ENCODE data around the gene SMCO4.
A peak's percentile ranks its signal among the peaks of the same experiment; 100 is the strongest.
"Not testable (repeated sequence)": the region's sequence is repeated elsewhere in the genome, so short reads cannot be mapped to it uniquely, and the experiment has no call there.

The SMCO4 gene

GRCh38 chr11:93559681-93560080 is 16.5 kb upstream of the SMCO4 start:
- DNase-seq: no peak

DNA sequence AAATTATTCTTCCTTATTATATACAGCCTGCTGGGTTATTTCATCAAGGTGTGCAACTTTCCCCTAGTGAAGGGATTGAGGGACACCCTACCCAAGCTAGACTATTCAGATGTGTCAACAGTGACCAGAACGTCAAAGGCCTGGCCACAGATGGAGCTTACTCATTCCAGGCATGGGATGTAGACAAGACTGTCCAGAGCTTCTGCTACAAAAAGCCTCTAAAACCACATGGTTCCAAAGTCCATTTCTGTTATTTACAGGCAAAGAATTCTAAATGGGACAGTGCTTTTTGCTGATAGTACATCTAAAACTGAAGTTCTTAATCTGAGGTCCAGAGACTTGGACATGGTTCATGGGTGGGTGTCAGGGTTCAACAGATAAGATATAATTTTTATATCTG is 9.7 kb upstream of the SMCO4 start:
- no peak for DNase-seq

- DNase-seq: no peak
These were observed 6.8 kb upstream of the SMCO4 start for GRCh38 chr11:93549976-93550375.

- no peak for DNase-seq
These were observed 5.6 kb upstream of the SMCO4 start for GRCh38 chr11:93548679-93549319.

GRCh38 chr11:93547773-93548172 is 4.6 kb upstream of the SMCO4 start:
- DNase-seq: no peak

DNA sequence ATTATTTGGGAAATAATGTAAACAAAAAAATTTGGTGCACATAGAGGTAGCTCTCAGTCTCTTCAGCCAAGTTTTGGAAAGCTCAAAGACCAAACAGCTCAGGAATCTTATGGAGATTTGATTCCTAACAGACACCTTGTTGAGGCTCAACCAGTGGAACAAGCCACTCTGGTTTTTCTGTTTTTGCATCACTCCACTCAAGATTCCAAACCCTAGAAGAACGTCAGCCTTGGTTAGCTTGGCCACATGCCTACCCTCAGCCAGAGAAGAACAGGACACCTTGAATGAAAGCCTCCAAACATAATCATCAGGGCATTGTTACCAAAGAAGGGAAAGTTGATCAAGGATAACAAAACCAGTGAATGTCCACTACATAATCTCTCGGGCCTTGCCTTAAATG is 3.8 kb upstream of the SMCO4 start:
- no peak for DNase-seq

DNA sequence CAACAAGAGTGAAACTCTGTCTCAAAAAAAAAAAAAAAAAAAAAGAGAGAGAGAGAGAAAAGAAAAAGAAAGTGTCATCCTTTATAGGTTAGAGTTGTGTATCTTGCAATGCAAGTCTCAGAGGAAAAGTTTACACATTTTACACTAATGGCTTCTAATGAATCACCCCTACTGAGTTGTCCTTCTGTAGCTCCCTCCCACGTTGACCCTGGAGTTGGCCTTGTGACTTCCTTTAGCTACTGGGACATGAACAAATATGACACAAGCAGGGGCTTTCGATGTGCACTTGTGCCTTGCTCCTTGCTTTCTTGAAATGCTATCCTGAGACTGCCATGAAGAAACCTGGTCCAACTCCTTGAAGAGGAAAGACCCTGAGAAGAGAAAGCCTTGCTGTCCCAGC is 2.4 kb upstream of the SMCO4 start:
- DNase-seq: no peak

DNA sequence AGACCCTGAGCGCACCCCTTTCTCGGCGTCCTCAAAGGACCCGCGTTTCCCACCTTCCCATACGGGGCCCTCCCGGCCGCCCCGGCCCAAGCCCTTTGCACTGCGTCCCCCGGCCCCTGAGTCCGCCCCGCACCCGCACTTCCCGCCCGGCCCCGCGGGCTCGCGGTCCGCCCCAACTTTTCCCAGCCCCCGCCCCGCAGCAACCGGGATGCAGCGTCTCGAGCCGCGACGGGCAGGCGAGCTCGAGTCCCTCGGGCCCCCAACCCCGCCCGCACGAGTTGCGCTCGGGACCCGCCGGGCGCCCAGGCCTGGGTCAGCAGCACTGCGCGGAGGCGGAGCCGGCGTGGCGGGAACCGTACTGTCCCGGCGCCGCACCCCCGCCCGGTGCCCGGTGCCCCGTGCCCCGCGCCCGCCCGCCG is 371 bp downstream of the SMCO4 start:
- no peak for DNase-seq

GRCh38 chr11:93541884-93542810 is 1.0 kb downstream of the SMCO4 start:
- DNase-seq: peak; percentile 16

DNA sequence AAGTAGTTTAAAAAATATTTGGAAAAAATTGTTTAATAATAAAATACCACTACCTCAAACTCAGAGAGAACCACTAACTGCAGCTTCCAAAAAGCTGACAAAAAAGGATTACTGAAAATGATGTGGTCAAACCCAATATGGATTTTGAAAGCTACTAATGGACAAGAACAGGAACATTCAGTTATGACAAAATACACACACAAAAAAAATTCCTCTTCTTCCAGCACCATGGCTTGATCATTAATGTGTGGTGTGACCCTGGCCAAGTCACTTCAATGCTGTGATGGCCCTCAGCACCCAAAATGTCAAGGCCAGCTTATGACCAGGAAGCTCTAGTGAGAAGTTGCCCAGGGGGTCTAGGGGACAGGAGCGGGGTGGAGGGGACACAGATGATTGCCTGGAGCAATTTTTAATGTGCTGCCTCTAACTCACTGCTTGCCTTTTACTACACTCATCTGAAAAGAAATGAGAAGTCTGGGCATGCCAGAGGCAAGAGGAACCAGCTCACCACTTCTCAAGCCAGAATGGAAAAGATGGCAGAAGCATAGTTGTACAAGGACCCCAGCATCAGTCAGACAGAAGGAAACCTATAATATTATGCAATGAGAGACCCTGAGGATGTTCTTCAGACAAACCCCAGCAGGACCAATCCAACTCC is 2.2 kb downstream of the SMCO4 start:
- DNase-seq: no peak

DNA sequence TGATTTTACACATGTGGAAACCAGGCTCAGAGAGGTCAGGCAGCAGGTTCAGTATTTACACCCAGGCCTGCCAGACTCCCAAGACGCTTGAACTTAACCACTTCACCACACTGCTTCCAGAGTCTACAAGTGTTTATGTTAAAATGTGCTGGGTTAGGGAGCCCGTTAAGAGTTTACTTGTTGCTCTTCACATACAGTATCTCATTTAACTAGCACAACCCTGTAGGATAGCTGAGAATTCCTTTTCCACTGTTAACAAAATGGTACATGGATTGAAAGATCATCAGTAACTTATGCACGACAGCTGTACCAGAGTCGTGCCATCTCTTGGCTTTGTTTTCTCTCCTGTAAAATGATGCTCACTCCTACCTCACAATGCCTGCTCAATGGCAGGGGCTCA is 2.9 kb downstream of the SMCO4 start:
- DNase-seq: no peak

GRCh38 chr11:93537767-93538261 is 5.4 kb downstream of the SMCO4 start:
- DNase-seq: no peak

GRCh38 chr11:93537049-93537448 is 6.1 kb downstream of the SMCO4 start:
- no peak for DNase-seq

DNA sequence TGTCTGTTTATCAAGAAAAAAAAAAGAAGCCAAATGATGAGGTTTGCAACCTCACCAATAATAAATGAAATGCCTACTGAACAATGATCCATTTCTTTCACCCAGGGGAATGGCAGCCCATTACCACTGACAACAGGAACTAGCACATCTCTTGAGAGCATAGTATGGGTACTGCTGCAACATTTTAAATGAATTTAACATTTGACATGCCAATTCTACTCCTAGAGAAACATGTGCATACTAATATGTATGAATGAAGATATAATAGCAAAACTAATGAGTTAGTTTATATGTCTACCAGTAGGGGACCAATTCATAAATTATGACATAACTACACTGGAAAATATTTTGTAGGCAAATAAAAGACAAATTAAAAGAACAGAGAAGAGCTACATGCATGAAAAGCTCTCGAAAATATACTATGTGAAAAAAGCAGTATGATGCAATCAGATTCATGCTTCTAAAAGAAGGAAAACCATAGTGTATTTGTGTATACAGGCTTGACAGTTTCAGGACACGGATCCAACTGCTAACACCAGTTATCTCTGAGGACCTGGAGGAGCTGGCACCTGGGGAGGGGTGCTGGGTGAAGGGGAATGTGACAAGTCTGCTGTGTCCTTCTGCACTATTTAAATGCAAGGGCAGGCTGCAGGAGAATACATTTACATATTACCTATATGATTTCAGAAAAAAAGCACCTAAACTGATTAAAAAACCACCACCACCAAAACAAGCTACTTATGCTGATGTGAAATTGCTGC is 6.9 kb downstream of the SMCO4 start:
- no peak for DNase-seq

GRCh38 chr11:93535578-93535977 is 7.6 kb downstream of the SMCO4 start:
- DNase-seq: not testable (repeated sequence)

- no peak for DNase-seq
These were observed 10.4 kb downstream of the SMCO4 start for GRCh38 chr11:93532806-93533205.

DNA sequence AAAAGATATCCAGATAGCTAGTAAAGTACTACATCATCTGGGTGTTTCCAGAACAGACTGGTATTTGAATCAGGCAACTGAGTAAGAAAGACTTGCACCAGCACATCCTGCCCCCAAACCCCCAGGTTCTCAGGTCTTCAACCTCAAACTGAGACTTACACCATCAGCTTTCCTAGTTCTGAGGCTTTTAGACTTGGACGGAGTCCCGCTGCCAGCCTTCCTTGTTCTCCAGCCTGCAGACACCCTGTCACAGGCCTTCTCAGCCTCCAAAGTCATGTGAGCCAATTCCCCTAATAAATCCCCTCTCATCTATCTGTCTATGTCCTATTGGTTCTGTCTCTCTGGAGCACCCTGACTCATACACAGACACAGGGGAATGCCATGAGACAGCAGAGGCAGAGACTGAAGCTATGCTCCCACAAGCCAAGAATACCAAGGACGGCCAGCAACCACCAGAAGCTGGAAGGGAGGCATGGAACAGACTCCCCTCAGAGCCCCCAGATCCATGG is 10.9 kb downstream of the SMCO4 start:
- DNase-seq: no peak

DNA sequence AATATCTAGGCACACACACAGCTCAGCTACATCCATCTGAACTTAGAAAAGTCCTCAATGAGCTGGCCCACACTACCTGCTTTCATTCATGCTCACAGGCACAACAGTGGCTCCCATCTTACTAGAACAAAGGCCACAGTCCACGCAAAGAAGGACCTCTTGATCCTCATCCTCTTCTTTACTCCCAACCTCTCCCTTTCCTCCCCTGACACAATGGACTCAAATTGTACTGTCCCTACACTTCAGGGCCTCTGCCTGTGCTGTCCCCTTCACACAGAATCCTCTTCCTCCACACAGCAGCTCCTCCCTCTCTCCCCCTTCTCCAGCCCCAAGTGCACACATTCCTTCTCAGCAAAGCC is 12.7 kb downstream of the SMCO4 start:
- no peak for DNase-seq

GRCh38 chr11:93529707-93530467 is 13.3 kb downstream of the SMCO4 start:
- no peak for DNase-seq

- no peak for DNase-seq
These were observed 14.2 kb downstream of the SMCO4 start for GRCh38 chr11:93528757-93529645.

GRCh38 chr11:93528252-93528651 is 14.9 kb downstream of the SMCO4 start:
- DNase-seq: no peak

All from effector CD4-positive, alpha-beta T cell (primary cell).